SK-N-SH (cell line): ENCODE data around the gene CRYBG2.

Experiments
- CTCF ChIP-seq: fragments of 200-600 bp; sonication (generic); IDR thresholded peaks from 2 replicates; pipeline ENCODE4 v1.6.1; 2017; ENCODE audit warnings: antibody characterized with exemption, mild to moderate bottlenecking, moderate library complexity
- ELF1 ChIP-seq: IDR thresholded peaks from 2 replicates; pipeline ENCODE4 v1.4.0; 2012
- FOSL2 ChIP-seq: IDR thresholded peaks from 2 replicates; pipeline ENCODE4 v1.4.0; 2012; ENCODE audit warnings: low read depth, mild to moderate bottlenecking, moderate library complexity, borderline replicate concordance
- MXI1 ChIP-seq: IDR thresholded peaks from 2 replicates; pipeline ENCODE4 v1.6.1; 2012; ENCODE audit warnings: mild to moderate bottlenecking, low read depth, low read length, improper control_type of control experiment
- POLR2AphosphoS5 ChIP-seq: IDR thresholded peaks from 2 replicates; pipeline ENCODE4 v1.6.1; 2012; ENCODE audit warnings: low read depth, low read length
- RAD21 ChIP-seq: IDR thresholded peaks from 2 replicates; pipeline ENCODE4 v1.6.1; 2012; ENCODE audit warnings: mild to moderate bottlenecking, low read length
- RCOR1 ChIP-seq: fragments of 150-350 bp; IDR thresholded peaks from 2 replicates; pipeline ENCODE4 v1.6.1; 2017; ENCODE audit warnings: antibody characterized with exemption, low read length
- RFX5 ChIP-seq: IDR thresholded peaks from 2 replicates; pipeline ENCODE4 v1.6.1; 2012; ENCODE audit warnings: mild to moderate bottlenecking, improper control_type of control experiment, low read length
- YY1 ChIP-seq: IDR thresholded peaks from 2 replicates; pipeline ENCODE4 v1.4.0; 2012; ENCODE audit warnings: low read depth, mild to moderate bottlenecking

- TF ChIP-seq RAD21 (no peak), YY1 (no peak), CTCF (no peak), RFX5 (no peak), FOSL2 (no peak), MXI1 (no peak), RCOR1 (no peak), POLR2AphosphoS5 (no peak), ELF1 (no peak)
These were observed 46.6 kb downstream of the CRYBG2 start for GRCh38 chr1:26307363-26307781.
